Prostate gland (tissue), 2 donors: ENCODE measurements around the gene IGSF6. TPM values are rescaled to one million over a fixed set of nuclear protein-coding genes. Genes with fewer than 3 reads are reported as not detected.

Experiments used
- DNase-seq: peaks from one replicate; pipeline ENCODE4 v3.0.0-alpha.2; 2019; ENCODE audit warnings: low spot score
- H3K27ac ChIP-seq, 2 donors: fragments of 200-600 bp; sonication (generic); 2 replicates each; pipeline ENCODE4 v1.5.1; 2017 to 2019
- H3K27me3 ChIP-seq: fragments of 200-600 bp; sonication (generic); replicated peaks from 2 replicates; pipeline ENCODE4 v1.5.1; 2019; ENCODE audit not compliant: insufficient read depth
- H3K36me3 ChIP-seq, 2 donors: fragments of 200-600 bp; sonication (generic); 1 replicate in 1 of 2; 2 replicates in 1 of 2; pipeline versions ENCODE4 v1.5.1 to v1.8.1; 2017 to 2019
- H3K4me1 ChIP-seq: fragments of 200-600 bp; sonication (generic); replicated peaks from 2 replicates; pipeline ENCODE4 v1.5.1; 2019
- H3K4me3 ChIP-seq, 2 donors: fragments of 200-600 bp; sonication (generic); 2 replicates each; pipeline ENCODE4 v1.5.1; 2017 to 2019
- H3K9me3 ChIP-seq: fragments of 200-600 bp; sonication (generic); 2 replicates; pipeline ENCODE4 v1.5.1; 2017
- CTCF ChIP-seq, 4 experiments: fragments of 200-600 bp in 2 of 4; fragments of 450-650 bp in 2 of 4; sonication (generic) in 2 of 4; IDR thresholded peaks; 1 replicate in 3 of 4; 2 replicates in 1 of 4; pipeline ENCODE4 v1.5.1; 2016 to 2019; ENCODE audit warnings: antibody characterized with exemption in 4 of 4, mild to moderate bottlenecking in 2 of 4, moderate library complexity in 2 of 4
- POLR2A ChIP-seq: fragments of 450-650 bp; IDR thresholded peaks from one replicate; pipeline ENCODE4 v1.6.1; 2016; ENCODE audit warnings: antibody characterized with exemption, mild to moderate bottlenecking
- POLR2AphosphoS5 ChIP-seq: sonication (generic); formaldehyde crosslinking; IDR thresholded peaks from one replicate; pipeline ENCODE4 v1.6.1; 2017; ENCODE audit warnings: antibody characterized with exemption
- WGBS: methylation state at CpG from one replicate; pipeline ENCODE4 v1.1.5; 2018; 5-methylcytosine and 5-hydroxymethylcytosine counted together
- intact Hi-C: fragments of 100-400 bp; cut with DNase I; formaldehyde crosslinking; loops from one replicate; pipeline ENCODE4 v1.14.2; 2022
- total RNA-seq, 2 donors: library from RNA; depleted of rRNA; stranded (reverse); fragments of >200 nt; gene quantifications; one replicate each; pipeline ENCODE4 v1.1.0, GENCODE V29; 2016

Gene IGSF6
- total RNA-seq, 2 donors from 2014 or later, result 4.5 TPM; not detected in 1

DNA sequence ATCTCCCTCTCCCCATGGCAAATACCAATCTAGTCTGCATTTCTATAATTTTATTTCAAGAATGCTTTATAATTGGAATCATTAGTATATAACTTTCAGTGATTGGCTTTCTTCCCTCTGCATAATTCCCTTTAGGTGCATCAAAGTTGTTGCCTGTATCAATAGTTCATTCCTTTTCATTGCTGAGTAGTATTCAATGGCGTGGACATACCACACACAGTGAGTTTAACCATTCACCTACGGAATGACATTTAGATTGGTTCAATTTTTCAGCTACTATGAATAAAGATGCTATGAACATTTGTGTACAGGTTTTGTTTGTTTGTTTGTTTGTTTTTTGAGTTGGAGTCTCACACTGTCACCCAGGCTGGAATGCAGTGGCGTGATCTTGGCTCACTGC is 21.1 kb upstream of the IGSF6 start:
- DNase-seq, result no peak
- Histone ChIP-seq H3K4me3 (no peak overlapping the region), H3K27me3 (no peaks in the 10 kb centered on the region), H3K4me1 (no peaks in the 10 kb centered on the region), H3K27ac (no peak overlapping the region), H3K9me3 (no peaks in the 10 kb centered on the region), H3K36me3 (no peaks in the 10 kb centered on the region)
- WGBS, result 85% methylated on average over 3 of the region's 3 CpGs
- TF ChIP-seq POLR2AphosphoS5, result no peak
- TF ChIP-seq CTCF (IDR thresholded peaks at IDR 0.05), result no peak
- no peak for TF ChIP-seq POLR2A
- intact Hi-C loops, result no loop called here

- TF ChIP-seq POLR2AphosphoS5 (no peak), POLR2A (no peak), CTCF (IDR thresholded peaks at IDR 0.05) (no peak)
- DNase-seq, result no peak
- 89% methylated on average over 3 of the region's 3 CpGs for WGBS
- intact Hi-C loops, result no loop called here
- H3K4me3 ChIP-seq, result no peak overlapping the region
- no peaks in the 10 kb centered on the region for H3K36me3 ChIP-seq
- no peaks in the 10 kb centered on the region for H3K9me3 ChIP-seq
- H3K4me1 ChIP-seq, result no peaks in the 10 kb centered on the region
- H3K27me3 ChIP-seq, result no peaks in the 10 kb centered on the region
- H3K27ac ChIP-seq, result no peak overlapping the region
These were observed 15.2 kb upstream of the IGSF6 start for GRCh38 chr16:21667575-21667974.

GRCh38 chr16:21666772-21667171 is 14.4 kb upstream of the IGSF6 start:
- DNase-seq, result no peak
- no peaks in the 10 kb centered on the region for H3K4me1 ChIP-seq
- intact Hi-C loops, result no loop called here
- H3K27me3 ChIP-seq, result no peaks in the 10 kb centered on the region
- no peaks in the 10 kb centered on the region for H3K9me3 ChIP-seq
- H3K4me3 ChIP-seq, result no peak overlapping the region
- no peak overlapping the region for H3K27ac ChIP-seq
- 34% methylated on average over 3 of the region's 3 CpGs for WGBS
- TF ChIP-seq POLR2AphosphoS5 (no peak), POLR2A (no peak), CTCF (IDR thresholded peaks at IDR 0.05) (no peak)
- H3K36me3 ChIP-seq, result no peaks in the 10 kb centered on the region

DNA sequence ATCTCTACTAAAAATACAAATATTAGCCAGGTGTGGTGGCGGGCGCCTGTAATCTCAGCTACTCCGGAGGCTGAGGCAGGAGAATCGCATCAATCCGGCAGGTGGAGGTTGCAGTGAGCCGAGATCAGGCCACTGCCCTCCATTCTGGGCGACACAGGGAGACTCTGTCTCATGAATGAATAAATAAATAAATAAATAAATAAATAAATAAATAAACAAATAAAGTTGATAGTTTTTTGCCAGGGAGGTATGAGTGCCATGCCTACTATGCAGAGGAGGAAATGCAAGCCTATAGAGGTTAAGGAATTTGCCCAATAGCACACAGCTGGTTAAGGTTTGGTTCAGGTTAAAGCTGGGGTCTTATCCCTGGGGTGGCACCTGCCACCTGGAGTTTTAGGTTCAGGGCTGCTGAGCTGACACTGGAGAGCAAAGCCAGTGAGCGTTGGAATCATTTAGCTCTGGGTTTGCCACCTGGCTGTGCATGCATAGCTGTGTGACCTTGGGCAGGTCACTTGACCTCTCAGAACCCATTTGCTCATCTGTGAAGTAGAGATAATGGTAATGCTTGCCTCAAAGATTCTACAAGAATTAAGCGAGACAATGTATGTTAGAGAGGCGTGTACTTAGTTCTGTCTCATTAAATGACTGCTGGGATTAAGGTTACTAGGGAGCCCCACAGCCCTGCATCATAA is 12.5 kb upstream of the IGSF6 start:
- TF ChIP-seq POLR2AphosphoS5, result no peak
- TF ChIP-seq POLR2A, result no peak
- 95% methylated on average over 10 of the region's 10 CpGs for WGBS
- no peak for DNase-seq
- H3K9me3 ChIP-seq, result no peaks in the 10 kb centered on the region
- H3K36me3 ChIP-seq, result no peaks in the 10 kb centered on the region
- intact Hi-C loops, result no loop called here
- H3K27ac ChIP-seq, result no peak overlapping the region
- no peak overlapping the region for H3K4me3 ChIP-seq
- no peaks in the 10 kb centered on the region for H3K27me3 ChIP-seq
- no peaks in the 10 kb centered on the region for H3K4me1 ChIP-seq

GRCh38 chr16:21663889-21664647 is 11.7 kb upstream of the IGSF6 start, which contains the start of gene OTOA:
Gene OTOA, plus strand, starts transcription at chr16:21663968. Its CDS starts 14,547 bp downstream, at chr16:21678515.
- Histone ChIP-seq H3K9me3 (no peaks in the 10 kb centered on the region), H3K4me1 (no peaks in the 10 kb centered on the region), H3K4me3 (peak within 1 kb of the TSS; percentile 17 to 23), H3K27ac (no peak within 1 kb of the TSS), H3K27me3 (no peaks in the 10 kb centered on the region), H3K36me3 (no peaks in the 10 kb centered on the region)
- WGBS, result 14% methylated on average over 26 of the region's 45 CpGs
- intact Hi-C loops, result no loop called here
- TF ChIP-seq POLR2A (no peak), POLR2AphosphoS5 (no peak), CTCF (IDR thresholded peaks at IDR 0.05) (no peak)
- no peak for DNase-seq
